Measurements from ENCODE around the gene ASIP. TPM values are rescaled to one million over a fixed set of nuclear protein-coding genes. Genes with fewer than 3 reads are reported as not detected.

The ASIP gene
- total and polyA plus RNA-seq, 2 of the 13 experiments (the other 11 are each of a cell fraction or from before 2014, with no cell fraction given) = not detected

DNA sequence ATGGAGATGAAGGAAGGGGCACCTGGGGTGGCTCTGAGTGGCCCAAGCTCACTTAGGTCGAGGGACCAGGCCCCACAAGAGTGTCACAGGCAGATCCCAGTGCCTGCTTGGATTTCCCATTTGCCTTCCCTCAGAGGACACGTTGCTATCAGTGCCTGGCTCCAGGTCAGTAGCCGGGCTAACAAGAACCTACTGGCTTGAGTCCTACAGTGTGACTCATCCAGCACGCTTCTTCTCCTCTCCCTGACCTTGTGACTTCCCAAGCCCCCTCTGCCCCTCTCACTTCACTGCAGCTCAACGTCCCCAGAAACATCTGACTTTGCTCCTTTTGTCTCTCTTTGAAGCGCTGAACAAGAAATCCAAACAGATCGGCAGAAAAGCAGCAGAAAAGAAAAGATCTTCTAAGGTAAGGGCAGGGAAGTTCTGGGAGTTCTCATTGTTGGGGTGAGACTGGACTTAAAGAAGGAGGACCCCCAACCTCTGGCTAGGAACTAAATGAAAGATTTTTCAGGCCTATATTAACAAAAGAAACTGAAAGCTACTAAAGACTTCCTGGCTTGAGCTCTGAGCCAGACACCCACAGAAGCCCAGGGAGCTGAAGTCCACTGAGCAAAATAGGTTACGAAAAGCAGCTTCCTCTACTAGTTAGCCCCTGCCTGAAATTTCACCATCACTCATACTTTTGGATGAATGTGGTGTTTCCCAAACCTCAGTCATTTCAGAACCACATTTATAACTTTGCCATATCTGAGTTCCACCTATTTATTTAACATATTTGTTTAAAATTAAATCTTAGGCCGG is 21.5 kb downstream of the ASIP start (continued):
- TF ChIP-seq ZNF512 (CRISPR knock-in tag; IDR thresholded peaks at IDR 0.05) = 0 out of 2 replicates have a peak, but pooled peaks have one; percentile 59
- TF ChIP-seq ETV6 (CRISPR knock-in tag; conservative IDR thresholded peaks at IDR 0.05) = peak; percentile 62; the same call in 1 of the 2 replicates
- 0 out of 2 replicates have a peak, but pooled peaks have one; percentile 23 for TF ChIP-seq ZSCAN29 (CRISPR knock-in tag; conservative IDR thresholded peaks at IDR 0.05)
- TF ChIP-seq GATAD2A (CRISPR knock-in tag; IDR thresholded peaks at IDR 0.05) = peak; percentile 50; the same call in 1 of the 2 replicates
- TF ChIP-seq ZNF572 (CRISPR knock-in tag; IDR thresholded peaks at IDR 0.05) = 0 out of 2 replicates have a peak, but pooled peaks have one; percentile 48
- TF ChIP-seq KLF16 (CRISPR knock-in tag; IDR thresholded peaks at IDR 0.05) = no peak
- TF ChIP-seq ZSCAN31 (CRISPR knock-in tag; IDR thresholded peaks at IDR 0.05; ENCODE audit: low read depth) = 0 out of 2 replicates have a peak, but pooled peaks have one; percentile 24
- peak; percentile 78; the same call in 1 of the 2 replicates for TF ChIP-seq ZNF34 (CRISPR knock-in tag; IDR thresholded peaks at IDR 0.05; ENCODE audit: borderline replicate concordance)
- TF ChIP-seq ZNF605 (CRISPR knock-in tag; IDR thresholded peaks at IDR 0.05) = 0 out of 2 replicates have a peak, but pooled peaks have one; percentile 68
- TF ChIP-seq MAFG (CRISPR knock-in tag; IDR thresholded peaks at IDR 0.05) = no peak
- TF ChIP-seq POLR2A (IDR thresholded peaks at IDR 0.05; ENCODE audit: insufficient read depth in 1 of 2, low read depth in 2 of 2, low read length in 2 of 2) = peak in 1 of 2 experiments; percentile 15; a peak in 1 of 4 replicates
- TF ChIP-seq ZNF550 (CRISPR knock-in tag; IDR thresholded peaks at IDR 0.05; ENCODE audit: borderline replicate concordance) = peak; percentile 83; the same call in 1 of the 2 replicates
- TF ChIP-seq KLF9 (CRISPR knock-in tag; IDR thresholded peaks at IDR 0.05; ENCODE audit: low read depth) = 0 out of 2 replicates have a peak, but pooled peaks have one; percentile 51
- peak; percentile 27 for TF ChIP-seq ETV5 (CRISPR knock-in tag; IDR thresholded peaks at IDR 0.05; ENCODE audit: borderline replicate concordance)
- TF ChIP-seq CHD4 (IDR thresholded peaks at IDR 0.05; ENCODE audit: borderline replicate concordance, low read length) = peak; percentile 60; the same call in 1 of the 2 replicates
- TF ChIP-seq TBX2 (CRISPR knock-in tag; IDR thresholded peaks at IDR 0.05; ENCODE audit: borderline replicate concordance) = peak; percentile 48; the same call in 1 of the 2 replicates
- TF ChIP-seq, protein P1, sequence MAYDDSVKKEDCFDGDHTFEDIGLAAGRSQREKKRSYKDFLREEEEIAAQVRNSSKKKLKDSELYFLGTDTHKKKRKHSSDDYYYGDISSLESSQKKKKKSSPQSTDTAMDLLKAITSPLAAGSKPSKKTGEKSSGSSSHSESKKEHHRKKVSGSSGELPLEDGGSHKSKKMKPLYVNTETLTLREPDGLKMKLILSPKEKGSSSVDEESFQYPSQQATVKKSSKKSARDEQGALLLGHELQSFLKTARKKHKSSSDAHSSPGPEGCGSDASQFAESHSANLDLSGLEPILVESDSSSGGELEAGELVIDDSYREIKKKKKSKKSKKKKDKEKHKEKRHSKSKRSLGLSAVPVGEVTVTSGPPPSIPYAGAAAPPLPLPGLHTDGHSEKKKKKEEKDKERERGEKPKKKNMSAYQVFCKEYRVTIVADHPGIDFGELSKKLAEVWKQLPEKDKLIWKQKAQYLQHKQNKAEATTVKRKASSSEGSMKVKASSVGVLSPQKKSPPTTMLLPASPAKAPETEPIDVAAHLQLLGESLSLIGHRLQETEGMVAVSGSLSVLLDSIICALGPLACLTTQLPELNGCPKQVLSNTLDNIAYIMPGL (CRISPR knock-in tag; IDR thresholded peaks at IDR 0.05; ENCODE audit: borderline replicate concordance in 1 of 2, low read depth in 1 of 2) = peak in 1 of 2 experiments; percentile 42; a peak in 1 of 4 replicates
- TF ChIP-seq ZBTB7B (CRISPR knock-in tag; IDR thresholded peaks at IDR 0.05) = 0 out of 2 replicates have a peak, but pooled peaks have one; percentile 37
- TF ChIP-seq NR2F1 (CRISPR knock-in tag; IDR thresholded peaks at IDR 0.05) = peak; percentile 28 to 46; a peak in 2 of 4 replicates
- TF ChIP-seq, protein P2, sequence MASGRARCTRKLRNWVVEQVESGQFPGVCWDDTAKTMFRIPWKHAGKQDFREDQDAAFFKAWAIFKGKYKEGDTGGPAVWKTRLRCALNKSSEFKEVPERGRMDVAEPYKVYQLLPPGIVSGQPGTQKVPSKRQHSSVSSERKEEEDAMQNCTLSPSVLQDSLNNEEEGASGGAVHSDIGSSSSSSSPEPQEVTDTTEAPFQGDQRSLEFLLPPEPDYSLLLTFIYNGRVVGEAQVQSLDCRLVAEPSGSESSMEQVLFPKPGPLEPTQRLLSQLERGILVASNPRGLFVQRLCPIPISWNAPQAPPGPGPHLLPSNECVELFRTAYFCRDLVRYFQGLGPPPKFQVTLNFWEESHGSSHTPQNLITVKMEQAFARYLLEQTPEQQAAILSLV (CRISPR knock-in tag; IDR thresholded peaks at IDR 0.05; ENCODE audit: borderline replicate concordance) = 0 out of 2 replicates have a peak, but pooled peaks have one; percentile 66
- peak; percentile 48; the same call in 1 of the 2 replicates for TF ChIP-seq ZNF460 (CRISPR knock-in tag; IDR thresholded peaks at IDR 0.05; ENCODE audit: borderline replicate concordance)
- TF ChIP-seq ZNF136 (CRISPR knock-in tag; IDR thresholded peaks at IDR 0.05; ENCODE audit: low read depth) = 0 out of 2 replicates have a peak, but pooled peaks have one; percentile 18
- 0 out of 2 replicates have a peak, but pooled peaks have one; percentile 38 for TF ChIP-seq ZNF335 (CRISPR knock-in tag; IDR thresholded peaks at IDR 0.05)
- peak; percentile 35; the same call in 1 of the 2 replicates for TF ChIP-seq ZNF205 (CRISPR knock-in tag; IDR thresholded peaks at IDR 0.05)
- no peak for TF ChIP-seq EEA1 (CRISPR knock-in tag; IDR thresholded peaks at IDR 0.05; ENCODE audit: borderline replicate concordance)

Measured in HepG2 (cell line).